GM12801 (cell line): Measurements from ENCODE around the gene SLC16A3.

Experiments used
- TF ChIP-seq, protein P1 (sequence below): IDR thresholded peaks from one replicate; pipeline ENCODE4 v1.5.1; 2011; ENCODE audit warnings: control low read depth; ENCODE audit not compliant: insufficient read length; ENCODE audit errors: extremely low read depth

SLC16A3 gene

DNA sequence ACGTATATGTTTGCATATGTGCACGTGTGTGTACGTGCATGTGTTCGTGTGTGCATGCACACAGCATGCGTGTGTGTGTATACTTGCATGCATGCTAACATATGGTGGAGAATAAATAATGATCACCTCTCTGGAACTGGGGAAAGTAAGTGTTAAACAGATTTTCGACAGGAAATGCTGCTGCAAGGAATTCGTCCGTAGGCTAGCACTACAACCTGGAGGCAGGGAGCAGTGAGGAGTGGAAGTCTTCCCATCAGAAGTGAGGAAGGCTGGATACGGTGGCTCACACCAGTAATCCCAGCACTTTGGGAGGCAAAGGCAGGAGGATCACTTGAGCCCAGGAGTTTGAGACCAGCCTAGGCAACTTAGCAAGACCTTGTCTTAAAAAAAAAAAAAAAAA, 49.5 kb downstream of the SLC16A3 start:
- TF ChIP-seq, protein P1, sequence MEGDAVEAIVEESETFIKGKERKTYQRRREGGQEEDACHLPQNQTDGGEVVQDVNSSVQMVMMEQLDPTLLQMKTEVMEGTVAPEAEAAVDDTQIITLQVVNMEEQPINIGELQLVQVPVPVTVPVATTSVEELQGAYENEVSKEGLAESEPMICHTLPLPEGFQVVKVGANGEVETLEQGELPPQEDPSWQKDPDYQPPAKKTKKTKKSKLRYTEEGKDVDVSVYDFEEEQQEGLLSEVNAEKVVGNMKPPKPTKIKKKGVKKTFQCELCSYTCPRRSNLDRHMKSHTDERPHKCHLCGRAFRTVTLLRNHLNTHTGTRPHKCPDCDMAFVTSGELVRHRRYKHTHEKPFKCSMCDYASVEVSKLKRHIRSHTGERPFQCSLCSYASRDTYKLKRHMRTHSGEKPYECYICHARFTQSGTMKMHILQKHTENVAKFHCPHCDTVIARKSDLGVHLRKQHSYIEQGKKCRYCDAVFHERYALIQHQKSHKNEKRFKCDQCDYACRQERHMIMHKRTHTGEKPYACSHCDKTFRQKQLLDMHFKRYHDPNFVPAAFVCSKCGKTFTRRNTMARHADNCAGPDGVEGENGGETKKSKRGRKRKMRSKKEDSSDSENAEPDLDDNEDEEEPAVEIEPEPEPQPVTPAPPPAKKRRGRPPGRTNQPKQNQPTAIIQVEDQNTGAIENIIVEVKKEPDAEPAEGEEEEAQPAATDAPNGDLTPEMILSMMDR: no peak

DNA sequence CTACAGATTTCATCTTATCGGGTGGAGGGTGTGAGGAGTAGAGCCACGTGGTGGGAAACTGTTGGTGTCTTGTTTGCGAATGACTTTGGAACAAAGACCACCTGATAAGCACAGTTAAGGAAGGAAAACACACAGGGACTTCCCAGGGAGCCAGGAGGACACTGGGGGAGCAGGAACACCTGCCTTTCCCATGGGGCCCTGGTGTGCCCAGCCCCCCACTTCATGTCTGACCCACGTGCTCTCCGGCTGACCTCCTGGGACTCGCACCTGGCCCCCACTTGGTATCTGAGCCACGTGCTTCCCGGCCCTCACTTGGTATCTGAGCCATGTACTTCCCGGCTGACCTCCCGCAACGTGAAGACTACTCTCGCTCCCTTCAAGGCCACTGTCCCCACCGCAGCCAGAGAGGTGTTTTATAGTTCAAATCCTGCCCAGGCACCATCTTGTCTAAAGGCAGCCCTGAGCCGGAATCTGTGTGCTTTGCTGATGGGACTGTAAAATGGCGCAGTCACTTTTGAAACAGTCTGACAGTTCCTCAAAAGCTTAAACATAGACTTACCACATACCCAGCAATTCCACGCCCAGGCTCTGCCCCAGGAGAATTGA, 50.0 kb downstream of the SLC16A3 start:
- TF ChIP-seq, protein P1: no peak

DNA sequence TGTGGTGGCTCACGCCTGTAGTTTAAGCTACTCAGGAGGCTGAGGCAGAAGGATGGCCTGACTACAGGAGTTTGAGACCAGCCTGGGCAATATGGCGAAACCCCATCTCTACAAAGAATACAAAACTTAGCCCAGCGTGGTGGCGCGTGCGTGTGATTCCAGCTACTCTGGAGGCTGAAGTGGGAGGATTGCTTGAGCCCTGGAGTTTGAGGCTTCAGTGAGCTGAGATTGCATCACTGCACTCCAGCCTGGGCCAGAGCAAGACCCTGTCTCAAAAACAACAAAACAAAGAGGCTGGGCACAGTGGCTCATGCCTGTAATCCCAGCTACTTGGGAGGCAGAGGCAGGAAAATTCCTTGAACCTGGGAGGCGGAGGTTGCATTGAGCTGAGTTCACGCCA, 51.7 kb downstream of the SLC16A3 start:
- TF ChIP-seq, protein P1: no peak

DNA sequence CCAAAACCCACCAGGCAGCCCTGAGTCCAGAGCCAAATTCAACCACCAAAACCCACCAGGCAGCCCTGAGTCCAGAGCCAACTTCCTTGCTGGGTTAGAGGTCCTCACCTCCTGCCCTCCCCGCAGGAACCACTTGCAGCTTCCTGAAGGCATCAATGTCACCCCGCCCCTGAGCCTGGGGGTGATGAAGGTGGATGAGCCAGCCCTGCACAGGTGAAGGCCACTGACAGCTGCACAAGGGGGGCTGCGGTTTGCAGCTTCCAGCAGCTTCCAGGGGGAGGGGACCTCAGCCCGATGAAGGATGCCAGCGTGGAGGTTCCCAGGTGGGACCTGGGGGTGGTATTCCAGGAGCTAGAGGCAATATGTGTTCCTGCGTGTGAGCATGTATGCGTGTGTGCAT, 52.2 kb downstream of the SLC16A3 start:
- TF ChIP-seq, protein P1: no peak

DNA sequence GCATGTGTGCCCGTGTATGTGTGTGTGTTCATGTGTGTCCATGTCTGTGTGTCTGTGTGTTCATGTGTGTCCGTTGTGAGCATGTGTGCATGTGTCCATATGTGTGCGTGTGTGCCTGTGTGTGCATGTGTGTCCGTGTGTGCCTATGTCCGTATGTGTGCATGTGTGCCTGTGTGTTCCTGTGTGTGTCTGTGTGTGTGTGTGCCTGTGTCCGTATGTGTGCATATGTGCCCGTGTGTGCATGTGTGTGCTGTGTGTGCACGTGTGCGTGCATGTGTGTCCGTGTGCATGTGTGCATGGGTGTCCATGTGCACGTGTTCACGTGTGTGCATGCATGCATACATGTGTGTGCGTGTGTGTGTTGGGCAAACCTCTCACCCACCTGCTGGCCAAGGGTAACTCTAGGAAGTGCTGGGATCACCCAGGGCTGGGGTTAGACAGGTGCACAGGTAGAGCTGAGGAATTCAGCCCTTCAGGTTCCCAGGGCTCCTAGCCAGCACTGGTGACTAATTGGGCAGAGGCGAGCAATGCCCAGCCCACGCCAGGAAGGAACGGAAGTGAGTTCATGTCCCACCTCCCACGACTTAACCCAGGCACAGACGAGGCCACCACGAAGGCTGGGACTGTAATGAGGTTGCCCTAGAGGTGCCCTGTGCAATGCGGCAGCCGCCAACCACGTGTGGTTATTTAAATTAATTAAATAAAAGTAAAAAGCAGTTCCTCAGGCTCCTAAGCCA, 52.8 kb downstream of the SLC16A3 start:
- TF ChIP-seq, protein P1: no peak

DNA sequence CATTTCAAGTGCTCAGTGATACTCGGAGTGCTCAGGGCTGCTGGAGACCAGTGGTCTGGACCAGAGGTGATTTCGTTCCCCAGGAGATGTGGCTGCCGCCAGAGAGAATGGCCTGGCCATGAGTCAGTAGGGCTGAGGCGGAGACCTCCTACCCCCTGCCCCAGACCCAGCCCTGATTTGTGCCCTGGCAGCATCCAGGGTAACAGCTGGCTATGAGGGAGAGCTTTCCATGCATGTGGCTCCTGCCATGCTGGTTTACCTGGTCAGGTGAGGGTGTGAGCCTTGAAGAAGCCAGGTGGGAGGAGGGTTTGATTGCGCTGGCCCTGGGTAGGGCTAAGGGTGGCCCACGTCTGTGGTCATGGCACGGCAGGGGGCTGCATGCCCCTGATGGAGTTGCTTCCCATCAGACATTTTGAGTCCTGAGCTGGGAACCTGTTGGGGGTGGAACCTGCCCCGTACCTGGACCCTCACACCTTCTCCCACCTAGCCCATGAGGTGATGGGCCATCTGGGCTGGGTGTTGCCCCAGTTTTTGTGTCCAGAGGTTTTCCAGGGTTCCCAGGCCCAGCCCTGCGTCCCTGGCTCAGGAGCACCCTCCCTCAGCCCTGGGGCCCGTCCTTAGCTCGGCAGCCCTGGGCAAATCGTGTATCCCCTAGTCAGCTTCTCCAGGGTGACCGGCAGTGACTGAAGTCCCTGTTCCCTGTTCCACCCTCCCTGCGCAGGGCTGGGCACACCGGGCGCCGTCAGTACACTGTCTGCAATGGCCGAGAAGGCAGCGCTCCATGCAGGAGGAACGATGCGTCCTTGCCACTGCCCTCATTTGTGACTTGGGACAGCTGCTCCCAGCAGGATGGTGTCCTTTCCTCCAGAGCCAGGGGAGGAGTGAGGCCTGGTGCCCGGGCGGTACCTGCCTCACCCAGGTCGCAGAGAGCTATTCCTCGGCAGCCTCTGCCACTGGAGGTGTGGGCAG, 53.7 kb downstream of the SLC16A3 start:
- TF ChIP-seq, protein P1: no peak

DNA sequence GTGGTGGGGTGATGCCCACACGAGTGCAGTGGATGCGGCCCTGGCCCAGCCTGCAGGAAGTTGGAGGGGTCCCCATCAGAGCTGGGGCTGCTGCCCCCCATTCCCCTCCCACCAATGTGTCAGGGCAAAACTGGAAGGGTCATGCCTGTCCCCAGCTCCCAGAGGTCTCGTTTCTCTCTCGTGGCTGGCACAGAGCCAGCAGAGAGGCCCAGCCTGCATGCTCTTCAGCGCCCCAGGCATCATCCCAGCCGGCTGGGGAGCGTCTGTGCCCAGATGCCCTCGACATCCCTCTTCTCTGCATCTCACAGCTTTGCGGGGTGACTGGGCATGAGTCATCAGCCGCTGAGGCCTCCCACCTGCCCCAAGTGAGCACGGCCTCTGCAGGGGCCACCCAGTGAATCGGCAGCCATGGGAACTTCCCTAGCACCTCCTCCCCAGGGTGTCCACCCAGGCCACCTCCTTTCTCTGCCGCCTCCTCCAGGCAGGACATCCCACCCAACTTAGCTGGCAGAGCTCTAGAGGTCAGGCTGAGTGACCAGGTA, 54.4 kb downstream of the SLC16A3 start:
- TF ChIP-seq, protein P1: no peak
